HG03520 (cell line): ENCODE measurements around the gene RPS6KA2.
"Not testable (repeated sequence)": the region's sequence is repeated elsewhere in the genome, so short reads cannot be mapped to it uniquely, and the experiment has no call there.

Source experiments
- ATAC-seq: cut with Tn5 transposase; IDR thresholded peaks from one replicate; pipeline ENCODE4 v1.9.1; 2021; ENCODE audit warnings: mild to moderate bottlenecking, moderate library complexity; ENCODE audit not compliant: unreplicated experiment

Gene RPS6KA2

GRCh38 chr6:166636191-166636933, 9.3 kb upstream of the RPS6KA2 start:
- ATAC-seq, result no peak

GRCh38 chr6:166635013-166635970, 8.2 kb upstream of the RPS6KA2 start:
- ATAC-seq, result no peak

- not testable (repeated sequence) for ATAC-seq
Observed at GRCh38 chr6:166634581-166634980, 7.5 kb upstream of the RPS6KA2 start.

- no peak for ATAC-seq
Observed at GRCh38 chr6:166633732-166634535, 6.9 kb upstream of the RPS6KA2 start.

- ATAC-seq, result no peak
Observed at GRCh38 chr6:166632731-166633130, 5.7 kb upstream of the RPS6KA2 start.

- no peak for ATAC-seq
Observed at GRCh38 chr6:166630462-166630861, 3.4 kb upstream of the RPS6KA2 start.

- ATAC-seq, result no peak
Observed at GRCh38 chr6:166629628-166630027, 2.6 kb upstream of the RPS6KA2 start.

GRCh38 chr6:166627875-166628801, 1.1 kb upstream of the RPS6KA2 start:
- ATAC-seq, result peak; percentile 23

GRCh38 chr6:166626177-166627032, 646 bp downstream of the RPS6KA2 start:
- ATAC-seq, result no peak

- no peak for ATAC-seq
Observed at GRCh38 chr6:166625356-166625755, 1.7 kb downstream of the RPS6KA2 start.

GRCh38 chr6:166624275-166624674, 2.8 kb downstream of the RPS6KA2 start:
- ATAC-seq, result no peak

- ATAC-seq, result no peak
Observed at GRCh38 chr6:166623318-166623717, 3.7 kb downstream of the RPS6KA2 start.

- ATAC-seq, result no peak
Observed at GRCh38 chr6:166621114-166621540, 5.9 kb downstream of the RPS6KA2 start.

GRCh38 chr6:166620478-166621113, 6.5 kb downstream of the RPS6KA2 start:
- no peak for ATAC-seq

GRCh38 chr6:166619912-166620311, 7.1 kb downstream of the RPS6KA2 start:
- ATAC-seq, result no peak

- no peak for ATAC-seq
Observed at GRCh38 chr6:166618866-166619761, 7.9 kb downstream of the RPS6KA2 start.

- no peak for ATAC-seq
Observed at GRCh38 chr6:166618251-166618650, 8.8 kb downstream of the RPS6KA2 start.

GRCh38 chr6:166617359-166617758, 9.7 kb downstream of the RPS6KA2 start:
- no peak for ATAC-seq
